GM04504 (cell line): Measurements from ENCODE around the gene OVOL3.
"Not testable (repeated sequence)": the region's sequence is repeated elsewhere in the genome, so short reads cannot be mapped to it uniquely, and the experiment has no call there.

Experiments
- DNase-seq: peaks from one replicate; pipeline ENCODE4 v3.0.0-alpha.2; 2012; ENCODE audit warnings: low read depth

Gene OVOL3

GRCh38 chr19:36110487-36111199 lies at the start of gene OVOL3:
Gene OVOL3 (plus strand): TSS chr19:36111143. CDS start chr19:36111203, 60 bp downstream.
- no peak for DNase-seq

- DNase-seq: no peak
Observed at GRCh38 chr19:36061367-36061766, 49.6 kb upstream of the OVOL3 start.

- no peak for DNase-seq
Observed at GRCh38 chr19:36064826-36065225, 46.1 kb upstream of the OVOL3 start.

- DNase-seq: no peak
Observed at GRCh38 chr19:36067681-36068080, 43.3 kb upstream of the OVOL3 start.

- DNase-seq: not testable (repeated sequence)
Observed at GRCh38 chr19:36068810-36069499, 42.0 kb upstream of the OVOL3 start.

- DNase-seq: no peak
Observed at GRCh38 chr19:36072081-36072480, 38.9 kb upstream of the OVOL3 start.

GRCh38 chr19:36073121-36073876 lies 37.6 kb upstream of the OVOL3 start:
- DNase-seq: no peak

GRCh38 chr19:36079389-36079945 lies 31.5 kb upstream of the OVOL3 start:
- no peak for DNase-seq

- no peak for DNase-seq
Observed at GRCh38 chr19:36081385-36081784, 29.6 kb upstream of the OVOL3 start.

GRCh38 chr19:36081894-36082293 lies 29.0 kb upstream of the OVOL3 start:
- no peak for DNase-seq

- DNase-seq: no peak
Observed at GRCh38 chr19:36082916-36083315, 28.0 kb upstream of the OVOL3 start.

- DNase-seq: no peak
Observed at GRCh38 chr19:36084231-36085009, 26.5 kb upstream of the OVOL3 start.

- no peak for DNase-seq
Observed at GRCh38 chr19:36086326-36086725, 24.6 kb upstream of the OVOL3 start.

GRCh38 chr19:36089847-36090246 lies 21.1 kb upstream of the OVOL3 start:
- no peak for DNase-seq

GRCh38 chr19:36090910-36091695 lies 19.8 kb upstream of the OVOL3 start:
- DNase-seq: no peak

- no peak for DNase-seq
Observed at GRCh38 chr19:36092566-36092965, 18.4 kb upstream of the OVOL3 start.

- DNase-seq: no peak
Observed at GRCh38 chr19:36093146-36093662, 17.7 kb upstream of the OVOL3 start.

- no peak for DNase-seq
Observed at GRCh38 chr19:36093687-36094086, 17.3 kb upstream of the OVOL3 start.

- no peak for DNase-seq
Observed at GRCh38 chr19:36097036-36097435, 13.9 kb upstream of the OVOL3 start.

GRCh38 chr19:36099166-36099785 lies 11.7 kb upstream of the OVOL3 start:
- no peak for DNase-seq
